ENCODE data around the gene OR6S1. TPM values are rescaled to one million over a fixed set of nuclear protein-coding genes. Genes with fewer than 3 reads are reported as not detected.

Gene OR6S1
- total RNA-seq, 1 donor: not detected

- TF ChIP-seq CTCF (IDR thresholded peaks at IDR 0.05; ENCODE audit: insufficient read depth, low read depth, low read length): no peak
- H3K4me3 ChIP-seq (ENCODE audit: low read depth, low read length): peak overlapping the region; percentile 47
- DNase-seq (ENCODE audit: low read depth): peak; percentile 63
Measured at GRCh38 chr14:20631023-20631879, 10.2 kb downstream of the OR6S1 start.

- DNase-seq (ENCODE audit: low read depth): peak; percentile 7
- H3K4me3 ChIP-seq (ENCODE audit: low read depth, low read length): peak overlapping the region; percentile 43
- no peak for TF ChIP-seq CTCF (IDR thresholded peaks at IDR 0.05; ENCODE audit: insufficient read depth, low read depth, low read length)
Measured at GRCh38 chr14:20630340-20631022, 11.0 kb downstream of the OR6S1 start.

GRCh38 chr14:20628063-20628854, 13.2 kb downstream of the OR6S1 start:
- no peak for TF ChIP-seq CTCF (IDR thresholded peaks at IDR 0.05; ENCODE audit: insufficient read depth, low read depth, low read length)
- DNase-seq (ENCODE audit: low read depth): no peak

GRCh38 chr14:20627346-20628027, 14.0 kb downstream of the OR6S1 start:
- no peak for TF ChIP-seq CTCF (IDR thresholded peaks at IDR 0.05; ENCODE audit: insufficient read depth, low read depth, low read length)
- DNase-seq (ENCODE audit: low read depth): no peak
- no peak overlapping the region for H3K4me3 ChIP-seq (ENCODE audit: low read depth, low read length)

More at GRCh38 chr14:20628063-20628854, 13.2 kb downstream of the OR6S1 start:
- H3K4me3 ChIP-seq (ENCODE audit: low read depth, low read length): no peak overlapping the region

GRCh38 chr14:20626274-20626673, 15.2 kb downstream of the OR6S1 start:
- no peak for TF ChIP-seq CTCF (IDR thresholded peaks at IDR 0.05; ENCODE audit: insufficient read depth, low read depth, low read length)
- no peak overlapping the region for H3K4me3 ChIP-seq (ENCODE audit: low read depth, low read length)
- DNase-seq (ENCODE audit: low read depth): no peak

- peak; percentile 56 for DNase-seq (ENCODE audit: low read depth)
- H3K4me3 ChIP-seq (ENCODE audit: low read depth, low read length): peak overlapping the region; percentile 52
- no peak for TF ChIP-seq CTCF (IDR thresholded peaks at IDR 0.05; ENCODE audit: insufficient read depth, low read depth, low read length)
Measured at GRCh38 chr14:20624495-20625070, 16.9 kb downstream of the OR6S1 start.

Data from fibroblast of villous mesenchyme (primary cell).